HEK293 (cell line): ENCODE data around the gene MMP23B.

Experiments used
- BCL11B ChIP-seq: fragments of 450-650 bp; formaldehyde crosslinking; IDR thresholded peaks from 2 replicates; pipeline ENCODE4 v1.5.1; 2016; ENCODE audit warnings: low read depth, missing biosample characterization, missing genetic modification characterization
- EGR2 ChIP-seq: fragments of 450-650 bp; formaldehyde crosslinking; IDR thresholded peaks from 2 replicates; pipeline ENCODE4 v1.5.1; 2016; ENCODE audit warnings: low read depth, missing biosample characterization, missing genetic modification characterization
- GLIS1 ChIP-seq: fragments of 450-650 bp; formaldehyde crosslinking; IDR thresholded peaks from 2 replicates; pipeline ENCODE4 v1.5.1; 2016; ENCODE audit warnings: missing biosample characterization, missing genetic modification characterization
- HIC1 ChIP-seq: fragments of 450-650 bp; formaldehyde crosslinking; IDR thresholded peaks from 2 replicates; pipeline ENCODE4 v1.5.1; 2016; ENCODE audit warnings: missing biosample characterization, missing genetic modification characterization
- SCRT2 ChIP-seq: fragments of 450-650 bp; formaldehyde crosslinking; IDR thresholded peaks from 2 replicates; pipeline ENCODE4 v1.5.1; 2016; ENCODE audit warnings: missing biosample characterization, missing genetic modification characterization
- SETDB1 ChIP-seq: IDR thresholded peaks from one replicate; pipeline ENCODE4 v1.6.1; 2017; ENCODE audit warnings: mild to moderate bottlenecking, low read length, moderate library complexity, mixed read lengths; ENCODE audit not compliant: insufficient read length
- TSHZ1 ChIP-seq: fragments of 450-650 bp; formaldehyde crosslinking; IDR thresholded peaks from 2 replicates; pipeline ENCODE4 v1.5.1; 2016; ENCODE audit warnings: missing biosample characterization, missing genetic modification characterization, borderline replicate concordance
- ZNF132 ChIP-seq: fragments of 450-650 bp; formaldehyde crosslinking; IDR thresholded peaks from 2 replicates; pipeline ENCODE4 v1.5.1; 2017; ENCODE audit warnings: missing biosample characterization, missing genetic modification characterization, borderline replicate concordance
- ZNF18 ChIP-seq: fragments of 450-650 bp; formaldehyde crosslinking; IDR thresholded peaks from 2 replicates; pipeline ENCODE4 v1.5.1; 2016; ENCODE audit warnings: missing biosample characterization, missing genetic modification characterization
- ZNF266 ChIP-seq: fragments of 450-650 bp; formaldehyde crosslinking; IDR thresholded peaks from 2 replicates; pipeline ENCODE4 v1.5.1; 2016; ENCODE audit warnings: missing biosample characterization, missing genetic modification characterization, low read depth
- ZNF280D ChIP-seq: fragments of 450-650 bp; formaldehyde crosslinking; IDR thresholded peaks from 2 replicates; pipeline ENCODE4 v1.5.1; 2016; ENCODE audit warnings: missing biosample characterization, missing genetic modification characterization
- ZNF48 ChIP-seq: fragments of 450-650 bp; formaldehyde crosslinking; IDR thresholded peaks from 2 replicates; pipeline ENCODE4 v1.5.1; 2016; ENCODE audit warnings: missing biosample characterization, missing genetic modification characterization
- ZNF510 ChIP-seq: fragments of 450-650 bp; formaldehyde crosslinking; IDR thresholded peaks from 2 replicates; pipeline ENCODE4 v1.5.1; 2018; ENCODE audit warnings: mild to moderate bottlenecking, missing genetic modification characterization, missing biosample characterization; ENCODE audit not compliant: insufficient replicate concordance
- ZNF596 ChIP-seq: fragments of 450-650 bp; IDR thresholded peaks from 2 replicates; pipeline ENCODE4 v1.5.0; 2018; ENCODE audit warnings: missing biosample characterization, mild to moderate bottlenecking, missing genetic modification characterization, moderate library complexity
- ZSCAN30 ChIP-seq: fragments of 450-650 bp; IDR thresholded peaks from 2 replicates; pipeline ENCODE4 v1.5.1; 2018; ENCODE audit warnings: missing biosample characterization, mild to moderate bottlenecking, missing genetic modification characterization, moderate library complexity
- ZSCAN4 ChIP-seq: fragments of 450-650 bp; formaldehyde crosslinking; IDR thresholded peaks from 2 replicates; pipeline ENCODE4 v1.5.1; 2017; ENCODE audit warnings: missing biosample characterization, missing genetic modification characterization

MMP23B gene

GRCh38 chr1:1666526-1666925 is 34.6 kb downstream of the MMP23B start (continued):
- TF ChIP-seq ZNF280D (tag by site-specific recombination) (no peak), SETDB1 (no peak), ZNF266 (tag by site-specific recombination) (no peak), HIC1 (no peak), ZNF596 (tag by site-specific recombination) (no peak), ZNF18 (tag by site-specific recombination) (no peak), TSHZ1 (no peak), ZSCAN4 (tag by site-specific recombination) (no peak), ZNF48 (no peak), ZNF510 (tag by site-specific recombination) (no peak), EGR2 (tag by site-specific recombination) (peak; percentile 91), SCRT2 (tag by site-specific recombination) (no peak), ZSCAN30 (tag by site-specific recombination) (no peak), GLIS1 (peak; percentile 92), BCL11B (tag by site-specific recombination) (no peak), ZNF132 (tag by site-specific recombination) (no peak)
